PC-9 (cell line): ENCODE data around the gene GCK. TPM values are rescaled to one million over a fixed set of nuclear protein-coding genes. Genes with fewer than 3 reads are reported as not detected.

Source experiments
- BruUV-seq: library from RNA; stranded (reverse); fragments of 400-500 nt; replicated peaks from 2 replicates; lab custom pipeline; 2021; lab: Mats Ljungman, UMichigan
- CTCF ChIA-PET: fragments of 300-600 bp; sonication (Branson Sonifier 250); formaldehyde crosslinking; loops from one replicate; lab custom pipeline; 2022; ENCODE audit warnings: antibody characterized with exemption; lab: Charles Lee
- POLR2A ChIA-PET: fragments of 300-600 bp; sonication (Branson Sonifier 250); formaldehyde crosslinking; loops from one replicate; lab custom pipeline; 2022; ENCODE audit warnings: antibody characterized with exemption; ENCODE audit not compliant: unreplicated experiment; lab: Charles Lee
- DNase-seq, 2 experiments: peaks; one replicate each; pipeline versions ENCODE4 v3.0.0 to v3.0.0-alpha.2; 2015 to 2022; ENCODE audit warnings: mixed read lengths in 1 of 2
- H2AFZ ChIP-seq: fragments of 200-600 bp; sonication (generic); 2 replicates; pipeline ENCODE4 v1.8.1; 2017; ENCODE audit warnings: antibody characterized with exemption
- H3F3A ChIP-seq: fragments of 200-600 bp; sonication (generic); 2 replicates; pipeline ENCODE4 v1.8.1; 2017; ENCODE audit warnings: antibody characterized with exemption, mild to moderate bottlenecking, low read depth; ENCODE audit not compliant: insufficient read depth
- H3K27ac ChIP-seq: fragments of 200-600 bp; sonication (generic); 2 replicates; pipeline ENCODE4 v1.6.1; 2016; ENCODE audit warnings: mixed run types
- H3K27me3 ChIP-seq: fragments of 200-600 bp; sonication (generic); 2 replicates; pipeline ENCODE4 v1.6.1; 2016; ENCODE audit warnings: low read depth, mixed run types; ENCODE audit not compliant: insufficient read depth
- H3K36me3 ChIP-seq: fragments of 200-600 bp; sonication (generic); 2 replicates; pipeline ENCODE4 v1.6.1; 2016; ENCODE audit warnings: low read depth, mixed run types
- H3K4me1 ChIP-seq: fragments of 200-600 bp; sonication (generic); replicated peaks from 2 replicates; pipeline ENCODE4 v1.6.1; 2016; ENCODE audit warnings: mixed run types; ENCODE audit not compliant: insufficient read depth
- H3K4me2 ChIP-seq: fragments of 200-600 bp; sonication (generic); 2 replicates; pipeline ENCODE4 v1.6.1; 2017; ENCODE audit warnings: mixed run types
- H3K4me3 ChIP-seq: fragments of 200-600 bp; sonication (generic); 2 replicates; pipeline ENCODE4 v1.6.1; 2016; ENCODE audit warnings: mixed run types
- H3K79me2 ChIP-seq: fragments of 200-600 bp; sonication (generic); 2 replicates; pipeline ENCODE4 v1.6.1; 2017; ENCODE audit warnings: low read depth, mixed run types
- H3K9me2 ChIP-seq: fragments of 200-600 bp; sonication (generic); 2 replicates; pipeline ENCODE4 v1.8.1; 2017; ENCODE audit warnings: mild to moderate bottlenecking; ENCODE audit not compliant: insufficient read depth
- H3K9me3 ChIP-seq: fragments of 200-600 bp; sonication (generic); 2 replicates; pipeline ENCODE4 v1.8.1; 2016; ENCODE audit warnings: low read depth; ENCODE audit not compliant: insufficient read depth
- H4K20me1 ChIP-seq: fragments of 200-600 bp; sonication (generic); 2 replicates; pipeline ENCODE4 v1.8.1; 2017; ENCODE audit not compliant: insufficient read depth
- EZH2 ChIP-seq: fragments of 200-600 bp; sonication (generic); IDR thresholded peaks from 2 replicates; pipeline ENCODE4 v1.8.0; 2017; ENCODE audit warnings: antibody characterized with exemption, low read depth
- intact Hi-C: fragments of 100-400 bp; cut with micrococcal nuclease; formaldehyde crosslinking; loops from one replicate; pipeline ENCODE4 v1.10.0; 2022; ENCODE audit not compliant: unreplicated experiment
- total RNA-seq: library from RNA; stranded (reverse); gene quantifications from 2 replicates; pipeline ENCODE4 v1.2.3, GENCODE V29; 2021
- TF ChIP-seq, protein P1 (sequence below): fragments of 200-600 bp; sonication (generic); conservative IDR thresholded peaks from 2 replicates; pipeline ENCODE4 v1.6.1; 2017; ENCODE audit warnings: mixed run types, antibody characterized with exemption, mild to moderate bottlenecking, moderate library complexity

GCK gene
- total RNA-seq, 1 experiment from 2014 or later = not detected

DNA sequence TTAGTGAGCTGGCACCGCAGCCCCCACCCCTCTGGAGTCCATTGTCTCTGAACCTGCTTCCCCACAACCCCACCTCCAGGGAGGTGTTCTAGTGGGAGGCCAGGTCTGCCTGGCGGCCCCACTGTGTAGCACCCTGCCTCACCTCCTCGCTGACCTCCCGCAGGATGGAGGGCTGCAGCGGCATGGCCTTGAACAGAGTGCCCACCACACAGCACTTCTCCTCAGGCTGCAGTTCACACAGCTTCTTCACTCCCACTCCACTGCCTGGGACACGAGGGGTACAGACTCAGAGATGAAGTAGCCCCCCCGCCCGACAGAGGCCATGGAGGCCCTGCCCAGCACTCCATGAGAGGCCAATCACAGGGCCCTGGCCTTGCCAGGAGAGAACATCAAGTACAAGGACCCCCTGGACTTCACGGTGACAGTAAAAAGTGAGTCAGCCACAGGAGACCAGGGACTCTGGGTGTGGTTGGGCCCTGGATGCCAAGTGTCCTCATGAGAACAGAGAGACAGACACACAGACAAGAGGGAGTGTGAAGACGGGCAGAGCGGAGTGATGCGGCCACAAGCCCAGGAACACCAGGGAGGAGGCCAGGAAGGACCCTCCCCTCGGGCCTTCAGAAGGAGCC is 71.3 kb downstream of the GCK start:
- Histone ChIP-seq H3K79me2 (peaks cover 37% of the 10 kb centered on the region), H3K9me2 (no peaks in the 10 kb centered on the region), H3K4me3 (no peak overlapping the region), H3F3A (peaks cover 10% of the 10 kb centered on the region; the same call in 1 of the 2 replicates), H4K20me1 (no peaks in the 10 kb centered on the region; the same call in none of the 2 replicates), H3K27me3 (no peaks in the 10 kb centered on the region), H3K36me3 (peaks cover 45% of the 10 kb centered on the region), H3K4me1 (peaks cover 11% of the 10 kb centered on the region), H3K27ac (no peak overlapping the region), H3K4me2 (no peak overlapping the region), H3K9me3 (no peaks in the 10 kb centered on the region), H2AFZ (no peak overlapping the region)
- CTCF ChIA-PET = no interaction called here
- POLR2A ChIA-PET = no interaction called here
- intact Hi-C loops = no loop called here
- DNase-seq = no peak
- TF ChIP-seq, protein P1, sequence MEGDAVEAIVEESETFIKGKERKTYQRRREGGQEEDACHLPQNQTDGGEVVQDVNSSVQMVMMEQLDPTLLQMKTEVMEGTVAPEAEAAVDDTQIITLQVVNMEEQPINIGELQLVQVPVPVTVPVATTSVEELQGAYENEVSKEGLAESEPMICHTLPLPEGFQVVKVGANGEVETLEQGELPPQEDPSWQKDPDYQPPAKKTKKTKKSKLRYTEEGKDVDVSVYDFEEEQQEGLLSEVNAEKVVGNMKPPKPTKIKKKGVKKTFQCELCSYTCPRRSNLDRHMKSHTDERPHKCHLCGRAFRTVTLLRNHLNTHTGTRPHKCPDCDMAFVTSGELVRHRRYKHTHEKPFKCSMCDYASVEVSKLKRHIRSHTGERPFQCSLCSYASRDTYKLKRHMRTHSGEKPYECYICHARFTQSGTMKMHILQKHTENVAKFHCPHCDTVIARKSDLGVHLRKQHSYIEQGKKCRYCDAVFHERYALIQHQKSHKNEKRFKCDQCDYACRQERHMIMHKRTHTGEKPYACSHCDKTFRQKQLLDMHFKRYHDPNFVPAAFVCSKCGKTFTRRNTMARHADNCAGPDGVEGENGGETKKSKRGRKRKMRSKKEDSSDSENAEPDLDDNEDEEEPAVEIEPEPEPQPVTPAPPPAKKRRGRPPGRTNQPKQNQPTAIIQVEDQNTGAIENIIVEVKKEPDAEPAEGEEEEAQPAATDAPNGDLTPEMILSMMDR = no peak
- no peak for TF ChIP-seq EZH2
- BruUV-seq = no TSS peak

DNA sequence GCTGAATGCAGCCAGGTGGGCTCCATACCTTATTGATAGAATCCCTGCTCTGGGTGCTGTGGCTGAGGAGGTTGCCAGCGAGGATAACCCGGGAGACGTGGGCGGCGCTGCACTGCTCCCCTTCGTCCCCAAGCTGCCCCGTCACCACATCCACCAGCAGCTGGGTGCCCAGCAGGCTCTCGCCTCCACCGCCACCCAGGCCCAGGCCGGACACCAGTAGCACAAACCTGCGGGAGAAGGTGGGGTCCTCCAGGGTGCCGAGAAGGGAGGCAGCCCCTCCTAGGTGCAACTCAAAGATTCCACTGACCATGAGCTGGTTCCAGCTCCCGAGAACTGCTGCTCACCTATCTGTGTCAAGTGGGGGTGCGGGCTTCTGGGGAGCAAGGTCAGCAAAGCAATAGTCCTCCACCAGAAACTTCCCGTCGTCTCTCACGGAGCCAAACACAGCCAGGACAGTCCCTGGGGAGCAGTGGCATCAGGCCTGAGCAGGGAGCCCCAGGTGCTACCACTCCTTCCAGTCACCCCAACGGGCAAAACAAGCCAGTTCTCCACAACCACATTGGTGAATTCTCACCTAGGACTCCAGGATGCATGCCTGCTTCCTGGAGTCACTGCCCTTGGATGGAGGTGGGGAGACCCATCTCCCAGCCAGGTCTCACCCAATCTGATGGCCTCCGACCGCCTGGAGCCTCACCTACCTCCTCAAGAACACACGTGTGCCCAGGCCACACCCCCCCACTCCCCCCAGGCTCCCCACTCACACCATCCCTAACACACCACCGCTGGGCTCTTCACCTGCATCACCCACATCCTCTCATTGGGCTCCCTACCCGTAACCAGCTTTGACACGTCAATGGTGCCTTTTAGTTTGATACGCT is 72.2 kb downstream of the GCK start:
- TF ChIP-seq EZH2 = no peak
- TF ChIP-seq, protein P1 = no peak
- intact Hi-C loops = no loop called here
- peaks cover 10% of the 10 kb centered on the region; the same call in 1 of the 2 replicates for H3F3A ChIP-seq
- no peak overlapping the region for H3K4me3 ChIP-seq
- H3K4me2 ChIP-seq = no peak overlapping the region
- no peak for DNase-seq
- peaks cover 29% of the 10 kb centered on the region for H3K79me2 ChIP-seq
- no peak overlapping the region for H2AFZ ChIP-seq
- CTCF ChIA-PET = interaction anchor here (0.6 kb wide), 1 partner anchor 25 kb away, joined by 5 read pairs; no protein-coding TSS in a partner anchor
- H4K20me1 ChIP-seq = no peaks in the 10 kb centered on the region; the same call in none of the 2 replicates
- H3K9me2 ChIP-seq = no peaks in the 10 kb centered on the region
- no peaks in the 10 kb centered on the region for H3K27me3 ChIP-seq
- H3K4me1 ChIP-seq = peaks cover 5% of the 10 kb centered on the region
- H3K9me3 ChIP-seq = no peaks in the 10 kb centered on the region
- POLR2A ChIA-PET = no interaction called here
- no TSS peak for BruUV-seq
- H3K36me3 ChIP-seq = peaks cover 44% of the 10 kb centered on the region
- H3K27ac ChIP-seq = no peak overlapping the region

DNA sequence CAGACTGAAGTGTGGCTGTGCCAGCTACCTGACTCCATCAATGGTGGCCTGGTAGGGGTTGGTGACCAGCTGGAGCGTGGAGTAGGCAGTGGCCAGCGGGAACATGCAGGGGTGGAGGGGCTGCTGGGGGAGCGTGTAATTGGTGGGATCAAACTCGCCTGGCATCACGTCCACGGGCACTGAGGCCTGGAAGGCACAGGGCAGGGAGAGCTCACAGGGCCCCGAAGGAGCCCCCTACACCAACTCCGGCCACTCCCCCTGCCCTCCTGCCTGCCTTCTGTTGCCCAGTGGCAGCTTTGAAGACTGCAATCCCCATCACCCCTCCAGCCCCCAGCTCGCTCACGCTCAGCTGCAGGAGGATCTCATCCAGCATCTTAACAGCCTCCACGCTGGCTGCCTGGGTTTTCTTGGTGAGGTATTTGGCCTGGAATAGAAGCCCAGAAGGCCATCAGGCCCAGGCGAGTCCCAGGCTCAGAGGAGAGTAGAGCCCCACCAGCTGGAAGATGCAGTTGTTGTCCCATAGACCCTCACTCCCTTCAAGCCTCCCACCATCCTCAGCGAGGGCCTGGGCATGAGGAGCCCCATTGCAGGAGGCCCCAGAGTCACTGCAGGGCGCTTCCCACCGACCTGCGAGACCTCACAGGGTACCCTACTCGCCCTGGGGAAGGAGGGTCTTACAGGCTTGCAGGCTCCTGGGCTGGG is 73.0 kb downstream of the GCK start:
- ChIA-PET POLR2A (no interaction called here), CTCF (interaction anchor here (0.6 kb wide), 1 partner anchor 21 kb away, joined by 3 read pairs; no protein-coding TSS in a partner anchor)
- no peak overlapping the region for H3K27ac ChIP-seq
- TSS peak; percentile 3 for BruUV-seq
- intact Hi-C loops = no loop called here
- no peak overlapping the region for H3K4me3 ChIP-seq
- peaks cover 10% of the 10 kb centered on the region; the same call in 1 of the 2 replicates for H3F3A ChIP-seq
- H3K27me3 ChIP-seq = no peaks in the 10 kb centered on the region
- no peaks in the 10 kb centered on the region; the same call in none of the 2 replicates for H4K20me1 ChIP-seq
- H3K4me1 ChIP-seq = no peaks in the 10 kb centered on the region
- H3K79me2 ChIP-seq = peaks cover 21% of the 10 kb centered on the region
- peaks cover 37% of the 10 kb centered on the region for H3K36me3 ChIP-seq
- no peak for DNase-seq
- H2AFZ ChIP-seq = no peak overlapping the region
- no peaks in the 10 kb centered on the region for H3K9me2 ChIP-seq
- no peaks in the 10 kb centered on the region for H3K9me3 ChIP-seq
- no peak for TF ChIP-seq EZH2
- TF ChIP-seq, protein P1 = no peak
- no peak overlapping the region for H3K4me2 ChIP-seq
